Liver (tissue), 9 donors: ENCODE results near the gene ASF1B. TPM values are rescaled to one million over a fixed set of nuclear protein-coding genes. Genes with fewer than 3 reads are reported as not detected.

Source experiments
- DNase-seq: peaks from one replicate; pipeline ENCODE4 v3.0.0-alpha.2; 2017; ENCODE audit warnings: low spot score
- H3K27ac ChIP-seq, 2 donors: one replicate each; pipeline ENCODE4 v1.7.0; 2013; ENCODE audit warnings: inconsistent platforms in 2 of 2, low read length in 2 of 2, control low read depth in 1 of 2, low read depth in 1 of 2, mild to moderate bottlenecking in 1 of 2
- H3K27me3 ChIP-seq, 4 donors: one replicate each; pipeline versions ENCODE4 v1.6.1 to v1.7.0; 2013; ENCODE audit warnings: low read length in 3 of 4, inconsistent platforms in 1 of 4, mild to moderate bottlenecking in 1 of 4, moderate library complexity in 1 of 4; ENCODE audit not compliant: control insufficient read depth in 4 of 4, insufficient read depth in 4 of 4
- H3K36me3 ChIP-seq, 4 donors: one replicate each; pipeline versions ENCODE4 v1.6.1 to v1.7.0; 2013; ENCODE audit warnings: low read length in 3 of 4, mild to moderate bottlenecking in 3 of 4, low read depth in 1 of 4, moderate library complexity in 1 of 4; ENCODE audit not compliant: control insufficient read depth in 4 of 4, insufficient read depth in 3 of 4
- H3K4me1 ChIP-seq, 4 donors: one replicate each; pipeline versions ENCODE4 v1.6.1 to v1.7.0; 2013; ENCODE audit warnings: low read length in 3 of 4, mild to moderate bottlenecking in 3 of 4, moderate library complexity in 1 of 4; ENCODE audit not compliant: control insufficient read depth in 4 of 4, insufficient read depth in 4 of 4
- H3K4me3 ChIP-seq, 3 donors: one replicate each; pipeline versions ENCODE4 v1.6.1 to v1.7.0; 2013; ENCODE audit warnings: low read length in 3 of 3, control low read depth in 1 of 3, low read depth in 1 of 3, mild to moderate bottlenecking in 1 of 3
- H3K9ac ChIP-seq, 2 donors: one replicate each; pipeline ENCODE4 v1.7.0; 2013; ENCODE audit warnings: low read length in 2 of 2, mild to moderate bottlenecking in 2 of 2, moderate library complexity in 2 of 2, control low read depth in 1 of 2, low read depth in 1 of 2
- H3K9me3 ChIP-seq, 4 donors: one replicate each; pipeline versions ENCODE4 v1.6.1 to v1.7.0; 2013; ENCODE audit warnings: low read length in 3 of 4; ENCODE audit not compliant: control insufficient read depth in 4 of 4
- ATF3 ChIP-seq: IDR thresholded peaks from 2 replicates; pipeline ENCODE4 v1.6.1; 2016; ENCODE audit warnings: antibody characterized with exemption
- CTCF ChIP-seq: fragments of 150-350 bp; IDR thresholded peaks from 2 replicates; pipeline ENCODE4 v1.5.1; 2017; ENCODE audit warnings: improper control_type of control experiment, low read depth, low read length; ENCODE audit not compliant: missing input control
- EGR1 ChIP-seq, 2 donors: IDR thresholded peaks; 2 replicates each; pipeline ENCODE4 v1.6.1; 2016 to 2018; ENCODE audit warnings: antibody characterized with exemption in 2 of 2, low read depth in 2 of 2
- FOXA1 ChIP-seq: IDR thresholded peaks from 2 replicates; pipeline ENCODE4 v1.6.1; 2016; ENCODE audit warnings: antibody characterized with exemption
- FOXA2 ChIP-seq: IDR thresholded peaks from 2 replicates; pipeline ENCODE4 v1.6.1; 2016; ENCODE audit warnings: antibody characterized with exemption
- GABPA ChIP-seq, 2 donors: IDR thresholded peaks in 1 of 2; conservative IDR thresholded peaks in 1 of 2; 2 replicates each; pipeline ENCODE4 v1.6.1; 2016; ENCODE audit warnings: antibody characterized with exemption in 2 of 2, mild to moderate bottlenecking in 1 of 2, moderate library complexity in 1 of 2
- HNF4G ChIP-seq: IDR thresholded peaks from 2 replicates; pipeline ENCODE4 v1.6.1; 2016; ENCODE audit warnings: antibody characterized with exemption
- JUND ChIP-seq, 2 donors: IDR thresholded peaks; 2 replicates each; pipeline ENCODE4 v1.6.1; 2016; ENCODE audit warnings: antibody characterized with exemption in 2 of 2
- MAX ChIP-seq: IDR thresholded peaks from 2 replicates; pipeline ENCODE4 v1.6.1; 2016; ENCODE audit warnings: antibody characterized with exemption
- NR2F2 ChIP-seq: IDR thresholded peaks from 2 replicates; pipeline ENCODE4 v1.6.1; 2016; ENCODE audit warnings: antibody characterized with exemption
- RAD21 ChIP-seq, 2 donors: IDR thresholded peaks; 2 replicates each; pipeline ENCODE4 v1.6.1; 2016; ENCODE audit warnings: antibody characterized with exemption in 2 of 2, mild to moderate bottlenecking in 2 of 2
- REST ChIP-seq: IDR thresholded peaks from 2 replicates; pipeline ENCODE4 v1.6.1; 2016; ENCODE audit warnings: antibody characterized with exemption, mild to moderate bottlenecking
- RXRA ChIP-seq, 2 donors: IDR thresholded peaks; 2 replicates each; pipeline ENCODE4 v1.6.1; 2017 to 2018; ENCODE audit warnings: antibody characterized with exemption in 2 of 2, mild to moderate bottlenecking in 1 of 2
- SP1 ChIP-seq: IDR thresholded peaks from 2 replicates; pipeline ENCODE4 v1.6.1; 2018; ENCODE audit warnings: antibody characterized with exemption, mild to moderate bottlenecking
- TAF1 ChIP-seq: conservative IDR thresholded peaks from 2 replicates; pipeline ENCODE4 v1.6.1; 2016; ENCODE audit warnings: antibody characterized with exemption, mild to moderate bottlenecking
- YY1 ChIP-seq: IDR thresholded peaks from 2 replicates; pipeline ENCODE4 v1.6.1; 2016; ENCODE audit warnings: antibody characterized with exemption, mild to moderate bottlenecking
- ZBTB33 ChIP-seq: IDR thresholded peaks from 2 replicates; pipeline ENCODE4 v1.6.1; 2016; ENCODE audit warnings: antibody characterized with exemption
- WGBS: extraction: QIAGEN DNeasy Blood & Tissue Kit; methylation state at CpG from one replicate; pipeline ENCODE4 v1.1.7; 2013; 5-methylcytosine and 5-hydroxymethylcytosine counted together
- polyA plus RNA-seq, 2 donors: library from polyadenylated mRNA; stranded (reverse) in 1 of 2; unstranded in 1 of 2; fragments of 200-250 nt in 1 of 2; fragments of >200 nt in 1 of 2; fragmentation: Nextera tagmentation in 1 of 2; extraction: Ambion mirVana in 1 of 2; gene quantifications; one replicate each; pipeline versions ENCODE4 v1.2.1 to v1.2.3, GENCODE V29; 2013 to 2015
- total RNA-seq, 2 donors: library from RNA; depleted of rRNA; stranded (reverse); fragments of >200 nt; gene quantifications; one replicate each; pipeline ENCODE4 v1.2.3, GENCODE V29; 2014
- donor health status: healthy.
- donor health status: healthy.
- donor health status: healthy.
- donor health status: healthy.
- donor health status: healthy.

The ASF1B gene
- total and polyA plus RNA-seq, 4 donors, result 0.25 to 20.5 (median 1.6) TPM

- H3K36me3 ChIP-seq, result peaks cover 0 to 2% (median 0%) of the 10 kb centered on the region in 4 donors
Measured at GRCh38 chr19:14160017-14160703, 23.8 kb upstream of the ASF1B start.

More at GRCh38 chr19:14160017-14160703, 23.8 kb upstream of the ASF1B start:
- WGBS, result 90% methylated on average over 25 of the region's 25 CpGs
- TF ChIP-seq SP1, result no peak
- no peak for TF ChIP-seq CTCF
- no peak for TF ChIP-seq GABPA (IDR thresholded peaks at IDR 0.05 in 1 of 2, conservative IDR thresholded peaks at IDR 0.05 in 1 of 2)
- no peak for TF ChIP-seq EGR1 (IDR thresholded peaks at IDR 0.05; ENCODE audit: low read depth in 2 of 2)
- no peak for TF ChIP-seq NR2F2
- no peak for TF ChIP-seq JUND (IDR thresholded peaks at IDR 0.05)
- no peak for TF ChIP-seq ATF3
- no peak for TF ChIP-seq HNF4G
- no peak for TF ChIP-seq YY1
- no peak for TF ChIP-seq REST
- no peak for TF ChIP-seq FOXA2
- TF ChIP-seq MAX, result no peak
- TF ChIP-seq FOXA1, result no peak
- no peak for TF ChIP-seq RAD21 (IDR thresholded peaks at IDR 0.05)
- no peak for TF ChIP-seq RXRA (IDR thresholded peaks at IDR 0.05)
- no peak for TF ChIP-seq TAF1
- TF ChIP-seq ZBTB33, result no peak
- no peaks in the 10 kb centered on the region for H3K9me3 ChIP-seq
- H3K27me3 ChIP-seq, result no peaks in the 10 kb centered on the region
- H3K27ac ChIP-seq, result no peak overlapping the region
- no peak overlapping the region for H3K9ac ChIP-seq
- no peak overlapping the region for H3K4me3 ChIP-seq
- no peak for DNase-seq
- H3K4me1 ChIP-seq, result no peaks in the 10 kb centered on the region
